Measurements from ENCODE around the gene SAMD4A.
A peak's percentile ranks its signal among the peaks of the same experiment; 100 is the strongest.

SAMD4A gene

GRCh38 chr14:54549862-54550261 lies 17.1 kb upstream of the SAMD4A start:
- TF ChIP-seq, protein P1, sequence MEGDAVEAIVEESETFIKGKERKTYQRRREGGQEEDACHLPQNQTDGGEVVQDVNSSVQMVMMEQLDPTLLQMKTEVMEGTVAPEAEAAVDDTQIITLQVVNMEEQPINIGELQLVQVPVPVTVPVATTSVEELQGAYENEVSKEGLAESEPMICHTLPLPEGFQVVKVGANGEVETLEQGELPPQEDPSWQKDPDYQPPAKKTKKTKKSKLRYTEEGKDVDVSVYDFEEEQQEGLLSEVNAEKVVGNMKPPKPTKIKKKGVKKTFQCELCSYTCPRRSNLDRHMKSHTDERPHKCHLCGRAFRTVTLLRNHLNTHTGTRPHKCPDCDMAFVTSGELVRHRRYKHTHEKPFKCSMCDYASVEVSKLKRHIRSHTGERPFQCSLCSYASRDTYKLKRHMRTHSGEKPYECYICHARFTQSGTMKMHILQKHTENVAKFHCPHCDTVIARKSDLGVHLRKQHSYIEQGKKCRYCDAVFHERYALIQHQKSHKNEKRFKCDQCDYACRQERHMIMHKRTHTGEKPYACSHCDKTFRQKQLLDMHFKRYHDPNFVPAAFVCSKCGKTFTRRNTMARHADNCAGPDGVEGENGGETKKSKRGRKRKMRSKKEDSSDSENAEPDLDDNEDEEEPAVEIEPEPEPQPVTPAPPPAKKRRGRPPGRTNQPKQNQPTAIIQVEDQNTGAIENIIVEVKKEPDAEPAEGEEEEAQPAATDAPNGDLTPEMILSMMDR (conservative IDR thresholded peaks at IDR 0.05; ENCODE audit: control insufficient read depth, insufficient read depth, low read depth, low read length), result no peak
- peak; percentile 18 for DNase-seq (ENCODE audit: low read depth)
- H3K4me3 ChIP-seq (ENCODE audit: control insufficient read depth, low read depth, low read length), result no peak overlapping the region

DNA sequence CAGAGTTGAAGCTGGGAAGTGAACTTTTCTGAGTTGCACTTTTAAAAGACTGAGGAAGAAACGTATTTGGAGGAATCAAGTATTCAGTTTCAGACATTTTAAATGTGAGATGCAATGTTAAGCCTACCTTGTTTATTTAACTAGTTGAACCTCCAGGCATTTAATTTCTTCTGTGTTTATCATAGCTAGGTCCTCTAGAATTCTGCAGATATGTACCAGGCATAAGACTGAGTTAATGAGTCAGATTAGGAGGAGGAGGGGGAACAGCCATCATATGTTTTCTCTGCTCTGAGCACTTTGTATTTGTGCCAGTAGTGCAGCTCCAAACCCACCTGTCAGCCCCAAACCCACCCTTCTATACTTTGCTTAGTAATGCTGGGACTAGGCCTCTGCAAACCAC lies 16.4 kb upstream of the SAMD4A start:
- H3K4me3 ChIP-seq (ENCODE audit: control insufficient read depth, low read depth, low read length), result no peak overlapping the region
- no peak for DNase-seq (ENCODE audit: low read depth)
- TF ChIP-seq, protein P1 (conservative IDR thresholded peaks at IDR 0.05; ENCODE audit: control insufficient read depth, insufficient read depth, low read depth, low read length), result no peak

DNA sequence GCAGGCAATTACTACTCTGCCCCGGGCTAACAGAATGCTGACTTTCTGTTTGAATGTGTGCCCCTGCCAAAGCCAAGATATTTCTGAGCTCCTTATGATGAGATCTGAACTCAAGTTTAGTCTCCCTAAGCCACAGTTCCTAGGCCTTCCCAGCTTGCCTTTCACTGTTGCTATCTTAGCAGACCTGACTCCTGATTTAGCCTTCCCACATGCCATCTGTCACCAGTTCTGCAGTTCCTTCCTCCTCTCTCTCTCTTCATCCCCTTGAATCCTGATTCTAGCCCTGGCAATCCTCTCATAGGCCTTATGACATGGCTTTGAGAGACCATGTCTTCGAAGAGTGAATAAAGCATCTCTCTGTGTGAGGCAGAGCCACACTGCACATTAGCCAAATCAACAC lies 12.5 kb upstream of the SAMD4A start:
- TF ChIP-seq, protein P1 (conservative IDR thresholded peaks at IDR 0.05; ENCODE audit: control insufficient read depth, insufficient read depth, low read depth, low read length), result no peak
- H3K4me3 ChIP-seq (ENCODE audit: control insufficient read depth, low read depth, low read length), result no peak overlapping the region
- no peak for DNase-seq (ENCODE audit: low read depth)

GRCh38 chr14:54555651-54556050 lies 11.3 kb upstream of the SAMD4A start:
- H3K4me3 ChIP-seq (ENCODE audit: control insufficient read depth, low read depth, low read length), result no peak overlapping the region
- TF ChIP-seq, protein P1 (conservative IDR thresholded peaks at IDR 0.05; ENCODE audit: control insufficient read depth, insufficient read depth, low read depth, low read length), result peak; percentile 31
- DNase-seq (ENCODE audit: low read depth), result peak; percentile 17

DNA sequence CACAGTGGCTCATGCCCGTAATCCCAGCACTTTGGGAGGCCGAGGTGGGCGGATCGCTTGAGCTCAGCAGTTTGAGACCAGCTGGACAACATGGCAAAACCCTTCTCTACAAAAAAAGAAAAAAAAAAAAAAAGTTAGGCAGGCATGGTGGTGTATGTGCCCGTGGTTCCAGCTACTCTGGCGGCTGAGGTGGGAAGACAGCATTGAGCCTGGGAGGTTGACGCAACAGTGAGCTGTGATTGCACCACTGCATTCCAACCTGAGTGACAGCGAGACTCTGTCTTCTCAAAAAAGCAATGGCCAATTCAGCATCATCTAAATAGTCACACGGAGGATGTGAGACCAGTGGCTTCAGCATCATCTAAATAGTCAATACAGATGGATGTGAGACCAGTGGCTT lies 10.4 kb upstream of the SAMD4A start:
- TF ChIP-seq, protein P1 (conservative IDR thresholded peaks at IDR 0.05; ENCODE audit: control insufficient read depth, insufficient read depth, low read depth, low read length), result no peak
- H3K4me3 ChIP-seq (ENCODE audit: control insufficient read depth, low read depth, low read length), result no peak overlapping the region
- no peak for DNase-seq (ENCODE audit: low read depth)

DNA sequence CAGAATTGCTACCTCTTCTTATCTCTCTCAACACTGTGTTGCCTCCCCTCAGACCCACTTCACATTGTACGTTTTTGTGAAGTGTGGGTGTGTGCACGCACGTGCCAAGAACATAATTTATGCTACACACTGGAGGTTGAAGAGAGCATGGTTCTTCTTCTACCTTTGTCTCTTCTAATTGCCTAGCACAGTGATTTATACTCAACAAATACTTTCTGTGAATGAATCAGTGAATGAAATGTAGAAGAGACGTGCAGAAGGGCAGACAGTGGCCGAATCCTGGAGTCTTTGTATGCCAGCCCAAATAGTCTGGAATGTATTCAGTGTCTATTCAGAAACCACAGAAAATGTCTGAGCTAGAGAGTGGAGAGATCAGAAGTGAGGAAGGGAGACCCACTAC lies 4.6 kb upstream of the SAMD4A start:
- TF ChIP-seq, protein P1 (conservative IDR thresholded peaks at IDR 0.05; ENCODE audit: control insufficient read depth, insufficient read depth, low read depth, low read length), result no peak
- H3K4me3 ChIP-seq (ENCODE audit: control insufficient read depth, low read depth, low read length), result no peak overlapping the region
- no peak for DNase-seq (ENCODE audit: low read depth)
